HFFc6 (cell line): Measurements from ENCODE around the gene FOXL1. TPM values are rescaled to one million over a fixed set of nuclear protein-coding genes. Genes with fewer than 3 reads are reported as not detected.

Source experiments
- DNase-seq: peaks from one replicate; pipeline ENCODE4 v3.0.0-alpha.2; 2018
- H3K27ac Mint-ChIP-seq: 2 replicates; pipeline ENCODE4 v1.8.0; 2020; ENCODE audit warnings: mild to moderate bottlenecking, mixed read lengths
- H3K27me3 Mint-ChIP-seq: 2 replicates; pipeline ENCODE4 v1.8.0; 2021; ENCODE audit warnings: mild to moderate bottlenecking, moderate library complexity, mixed read lengths; ENCODE audit not compliant: insufficient read depth
- H3K36me3 Mint-ChIP-seq: 2 replicates; pipeline ENCODE4 v1.8.0; 2021; ENCODE audit warnings: low read depth, mixed read lengths
- H3K4me1 Mint-ChIP-seq: 2 replicates; pipeline ENCODE4 v1.8.0; 2020; ENCODE audit warnings: low read depth, mixed read lengths
- H3K4me3 Mint-ChIP-seq: 2 replicates; pipeline ENCODE4 v1.8.0; 2020; ENCODE audit warnings: mild to moderate bottlenecking, moderate library complexity, mixed read lengths
- H3K9me3 Mint-ChIP-seq: 2 replicates; pipeline ENCODE4 v1.8.0; 2020; ENCODE audit warnings: mild to moderate bottlenecking, mixed read lengths
- total RNA-seq, 6 experiments: library from RNA; stranded (reverse); fragmentation: NEBNext Ultra II Directional; extraction: Animal tissue kit (Norgen Biotek cat#: 25700); gene quantifications; 2 replicates in 1 of 6; 3 replicates in 5 of 6; pipeline ENCODE4 v1.2.3, GENCODE V29; 2021
- TF ChIP-seq, protein P1 (sequence below): fragments of 200-600 bp; sonication (generic); IDR thresholded peaks from 2 replicates; pipeline ENCODE4 v1.5.0; 2021; ENCODE audit warnings: antibody characterized with exemption, mild to moderate bottlenecking

FOXL1 gene
- total RNA-seq, 6 experiments from 2014 or later, result 20.2 to 25.3 (median 21.6) TPM

DNA sequence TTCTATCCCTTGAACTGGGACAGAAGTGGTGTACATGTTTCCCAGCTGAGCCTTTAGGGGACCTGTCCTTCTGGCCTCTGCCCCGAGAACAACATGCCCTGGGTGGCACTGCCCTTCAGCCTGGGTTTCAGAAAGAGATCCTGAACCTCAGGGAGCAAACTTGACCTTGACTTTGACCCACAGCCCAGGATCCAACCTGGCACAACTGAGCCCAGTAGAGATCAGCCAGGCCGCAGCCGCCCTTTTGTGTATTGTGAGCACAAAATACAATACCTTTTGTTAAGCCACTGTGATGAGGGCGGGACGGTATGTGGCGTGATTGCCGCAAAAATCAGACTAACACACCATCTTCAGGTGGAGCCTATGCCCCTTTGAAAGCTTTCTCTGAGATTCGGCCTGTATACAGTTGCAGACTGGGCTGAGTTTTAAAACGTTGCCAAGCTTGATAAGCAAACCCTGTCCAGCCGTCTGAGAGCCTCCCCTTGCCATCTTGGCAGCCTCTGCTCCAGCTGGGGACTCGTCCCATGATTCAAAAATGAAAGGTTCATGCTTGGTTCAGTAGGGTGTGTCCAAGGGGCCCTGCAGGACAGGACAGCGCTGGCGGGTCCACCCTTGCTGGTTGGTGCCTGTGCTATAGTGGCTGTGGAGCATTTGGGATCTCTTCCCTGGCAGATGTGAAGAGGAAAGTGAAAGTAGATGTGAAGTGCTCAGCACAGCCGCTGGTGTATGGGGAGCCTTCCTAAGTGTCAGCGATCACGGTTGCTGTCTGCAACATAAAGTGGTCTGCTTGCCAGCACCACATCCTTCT is 40.3 kb downstream of the FOXL1 start:
- DNase-seq, result no peak
- Mint-ChIP-seq H3K27me3 (peaks cover 7% of the 10 kb centered on the region), H3K36me3 (no peaks in the 10 kb centered on the region; the same call in none of the 2 replicates), H3K4me3 (peak overlapping the region; percentile 61; the same call in 1 of the 2 replicates), H3K27ac (no peak overlapping the region), H3K9me3 (no peaks in the 10 kb centered on the region), H3K4me1 (peaks cover 23% of the 10 kb centered on the region)
- TF ChIP-seq, protein P1, sequence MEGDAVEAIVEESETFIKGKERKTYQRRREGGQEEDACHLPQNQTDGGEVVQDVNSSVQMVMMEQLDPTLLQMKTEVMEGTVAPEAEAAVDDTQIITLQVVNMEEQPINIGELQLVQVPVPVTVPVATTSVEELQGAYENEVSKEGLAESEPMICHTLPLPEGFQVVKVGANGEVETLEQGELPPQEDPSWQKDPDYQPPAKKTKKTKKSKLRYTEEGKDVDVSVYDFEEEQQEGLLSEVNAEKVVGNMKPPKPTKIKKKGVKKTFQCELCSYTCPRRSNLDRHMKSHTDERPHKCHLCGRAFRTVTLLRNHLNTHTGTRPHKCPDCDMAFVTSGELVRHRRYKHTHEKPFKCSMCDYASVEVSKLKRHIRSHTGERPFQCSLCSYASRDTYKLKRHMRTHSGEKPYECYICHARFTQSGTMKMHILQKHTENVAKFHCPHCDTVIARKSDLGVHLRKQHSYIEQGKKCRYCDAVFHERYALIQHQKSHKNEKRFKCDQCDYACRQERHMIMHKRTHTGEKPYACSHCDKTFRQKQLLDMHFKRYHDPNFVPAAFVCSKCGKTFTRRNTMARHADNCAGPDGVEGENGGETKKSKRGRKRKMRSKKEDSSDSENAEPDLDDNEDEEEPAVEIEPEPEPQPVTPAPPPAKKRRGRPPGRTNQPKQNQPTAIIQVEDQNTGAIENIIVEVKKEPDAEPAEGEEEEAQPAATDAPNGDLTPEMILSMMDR, result no peak

DNA sequence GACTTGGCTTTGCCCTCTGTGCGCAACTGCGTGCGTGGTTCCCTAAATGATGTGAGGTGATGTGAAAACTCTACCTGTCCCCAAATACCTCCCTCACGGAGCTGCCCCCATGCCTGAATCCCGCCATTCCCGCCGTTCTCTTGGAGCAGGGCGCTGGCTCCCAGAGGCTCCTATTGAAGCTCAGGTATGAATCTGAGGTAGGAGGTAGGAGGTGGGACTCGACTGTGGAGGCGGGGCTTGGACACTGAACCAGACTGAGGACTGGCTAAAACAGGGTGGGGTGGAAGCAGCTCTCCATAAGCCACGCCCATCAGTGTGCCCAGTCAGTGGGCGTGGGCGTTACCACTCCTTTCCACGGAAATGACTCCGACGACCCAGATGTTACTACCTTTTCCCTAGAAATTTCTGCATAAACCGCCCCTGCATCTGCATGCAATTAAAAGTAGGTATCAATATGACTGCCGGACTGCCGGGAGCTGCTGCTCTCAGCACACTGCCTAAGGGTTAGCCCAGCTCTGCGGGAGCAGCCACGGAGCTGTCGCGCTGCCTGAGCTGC is 41.0 kb downstream of the FOXL1 start:
- Mint-ChIP-seq H3K36me3 (no peaks in the 10 kb centered on the region; the same call in none of the 2 replicates), H3K4me3 (no peak overlapping the region), H3K27ac (no peak overlapping the region), H3K4me1 (peaks cover 16% of the 10 kb centered on the region), H3K27me3 (peaks cover 7% of the 10 kb centered on the region), H3K9me3 (no peaks in the 10 kb centered on the region)
- TF ChIP-seq, protein P1, result no peak
- DNase-seq, result no peak

DNA sequence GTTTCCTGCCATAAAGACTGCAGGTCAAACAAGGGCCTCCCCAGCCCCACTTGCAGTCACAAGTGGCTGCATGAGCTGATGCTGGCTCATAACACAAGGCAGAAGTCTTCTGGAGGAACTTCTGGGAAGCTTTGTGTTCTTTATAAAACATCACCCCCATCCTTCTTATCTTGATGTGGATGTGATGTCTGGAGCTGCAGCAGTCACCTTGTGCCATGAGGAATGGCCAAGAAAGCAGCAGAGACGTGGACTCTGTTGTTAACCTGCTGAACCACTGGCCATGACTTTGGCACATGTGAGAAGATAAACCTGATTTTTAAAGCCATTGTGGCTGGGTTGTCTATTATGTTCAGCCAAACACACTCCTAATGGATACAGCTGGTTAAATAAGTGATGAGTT is 41.8 kb downstream of the FOXL1 start:
- Mint-ChIP-seq H3K36me3 (no peaks in the 10 kb centered on the region; the same call in none of the 2 replicates), H3K9me3 (no peaks in the 10 kb centered on the region), H3K4me3 (no peak overlapping the region), H3K27me3 (peaks cover 4% of the 10 kb centered on the region), H3K4me1 (peaks cover 9% of the 10 kb centered on the region), H3K27ac (no peak overlapping the region)
- TF ChIP-seq, protein P1, result no peak
- DNase-seq, result no peak

DNA sequence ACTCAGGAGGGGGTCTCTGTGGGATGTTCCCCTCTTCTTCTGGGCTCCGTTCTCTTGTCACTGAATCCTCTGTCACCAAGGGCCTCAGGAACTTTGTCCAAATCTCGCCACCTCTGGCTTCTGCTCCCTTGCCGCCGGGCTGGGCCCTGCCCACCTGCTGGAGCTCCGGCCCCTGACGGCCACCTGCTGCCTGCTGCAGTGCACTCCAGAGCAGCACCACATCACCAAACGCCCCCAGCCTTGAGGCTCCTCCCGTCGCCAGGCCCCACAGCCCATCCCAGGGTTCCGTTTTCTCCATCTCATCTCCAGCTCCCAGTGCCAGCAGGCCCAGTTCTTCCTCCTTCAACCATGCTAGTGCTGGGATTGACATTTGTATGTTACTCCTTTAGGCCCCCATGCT is 43.6 kb downstream of the FOXL1 start:
- peaks cover 2% of the 10 kb centered on the region for H3K36me3 Mint-ChIP-seq
- H3K4me1 Mint-ChIP-seq, result peaks cover 12% of the 10 kb centered on the region
- H3K27ac Mint-ChIP-seq, result no peak overlapping the region
- H3K27me3 Mint-ChIP-seq, result peaks cover 4% of the 10 kb centered on the region
- TF ChIP-seq, protein P1, result no peak
- no peaks in the 10 kb centered on the region for H3K9me3 Mint-ChIP-seq
- H3K4me3 Mint-ChIP-seq, result no peak overlapping the region
- no peak for DNase-seq

DNA sequence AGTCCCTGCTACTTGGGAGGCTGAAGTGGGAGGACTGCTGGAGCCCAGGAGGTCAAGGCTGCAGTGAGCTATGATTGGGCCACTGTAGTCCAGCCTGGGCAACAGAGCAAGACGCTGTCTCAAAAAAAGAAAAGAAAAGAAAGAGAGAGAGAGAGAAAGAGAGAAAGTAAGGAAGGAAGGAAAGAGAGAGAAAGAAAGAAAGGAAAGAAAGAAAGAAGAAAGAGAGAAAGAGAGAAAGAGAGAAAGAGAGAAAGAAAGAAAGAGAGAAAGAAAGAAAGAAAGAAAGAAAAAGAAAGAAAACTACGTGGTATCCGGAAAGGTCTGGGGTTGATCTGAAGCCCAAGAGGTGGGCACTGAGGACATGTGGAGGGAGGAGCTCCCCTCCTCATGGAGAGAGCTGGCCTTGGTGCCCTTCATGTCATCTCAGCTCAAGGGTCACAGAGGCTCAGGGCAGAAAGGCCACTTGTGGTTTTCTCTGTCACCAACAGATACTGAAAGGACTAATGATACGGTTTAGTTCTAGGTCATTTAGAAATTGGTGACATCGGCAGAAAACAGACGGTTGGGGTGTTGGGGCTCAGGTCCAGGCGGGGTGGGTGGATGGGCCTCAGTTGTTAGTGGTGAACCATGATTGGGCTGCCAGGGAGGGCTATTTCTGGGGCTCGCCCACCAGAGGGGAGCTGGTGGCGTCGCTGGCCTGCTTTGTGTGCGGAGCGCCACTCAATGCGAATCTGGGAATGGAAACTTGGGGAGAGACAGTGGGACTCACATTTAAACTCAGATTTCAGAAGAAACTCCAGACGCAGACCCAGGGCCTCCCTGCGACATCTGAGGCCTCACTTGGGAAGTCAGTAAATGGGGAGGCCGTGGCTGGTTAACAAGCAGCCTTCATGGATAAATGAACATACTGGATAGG is 44.6 kb downstream of the FOXL1 start:
- H3K9me3 Mint-ChIP-seq, result no peaks in the 10 kb centered on the region
- peaks cover 19% of the 10 kb centered on the region for H3K4me1 Mint-ChIP-seq
- H3K27ac Mint-ChIP-seq, result no peak overlapping the region
- H3K4me3 Mint-ChIP-seq, result no peak overlapping the region
- peaks cover 7% of the 10 kb centered on the region for H3K36me3 Mint-ChIP-seq
- H3K27me3 Mint-ChIP-seq, result peaks cover 4% of the 10 kb centered on the region
- no peak for DNase-seq
- TF ChIP-seq, protein P1, result no peak
